IPS-15b (cell line): ENCODE measurements around the gene C20orf204.

Source experiments
- H3K27me3 ChIP-seq: one replicate; pipeline ENCODE4 v1.6.1; 2013; ENCODE audit warnings: low read length; ENCODE audit not compliant: control insufficient read depth, insufficient read depth
- H3K36me3 ChIP-seq: one replicate; pipeline ENCODE4 v1.6.1; 2013; ENCODE audit warnings: low read length; ENCODE audit not compliant: control insufficient read depth, insufficient read depth
- H3K4me1 ChIP-seq: one replicate; pipeline ENCODE4 v1.6.1; 2013; ENCODE audit warnings: mild to moderate bottlenecking, low read length; ENCODE audit not compliant: control insufficient read depth, insufficient read depth
- H3K4me3 ChIP-seq: one replicate; pipeline ENCODE4 v1.5.1; 2013; ENCODE audit warnings: low read depth, low read length
- H3K9ac ChIP-seq: one replicate; pipeline ENCODE4 v1.6.1; 2013; ENCODE audit warnings: low read depth, mild to moderate bottlenecking, low read length
- H3K9me3 ChIP-seq: one replicate; pipeline ENCODE4 v1.6.1; 2013; ENCODE audit warnings: mild to moderate bottlenecking, low read length; ENCODE audit not compliant: control insufficient read depth, insufficient read depth

Gene C20orf204

DNA sequence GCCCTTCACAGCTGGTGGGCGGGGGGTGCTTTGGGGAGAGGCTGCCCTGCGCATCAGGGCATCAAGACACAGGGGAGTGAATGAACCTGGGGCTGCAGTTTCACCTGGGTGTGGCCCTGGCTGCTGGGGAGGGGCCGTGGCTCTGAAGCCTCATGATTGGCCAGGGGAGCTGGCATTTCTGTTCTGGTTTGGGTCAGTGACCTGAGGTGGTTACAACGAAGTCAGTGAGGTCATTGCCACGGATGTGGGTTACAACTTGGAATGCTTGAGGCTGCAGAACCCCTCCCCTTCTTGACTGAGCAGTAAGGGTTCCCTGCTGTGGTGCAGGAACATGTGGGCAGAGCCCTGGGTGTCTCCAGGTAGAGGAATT is 30.0 kb downstream of the C20orf204 start:
- peaks cover 2% of the 10 kb centered on the region for H3K4me1 ChIP-seq

DNA sequence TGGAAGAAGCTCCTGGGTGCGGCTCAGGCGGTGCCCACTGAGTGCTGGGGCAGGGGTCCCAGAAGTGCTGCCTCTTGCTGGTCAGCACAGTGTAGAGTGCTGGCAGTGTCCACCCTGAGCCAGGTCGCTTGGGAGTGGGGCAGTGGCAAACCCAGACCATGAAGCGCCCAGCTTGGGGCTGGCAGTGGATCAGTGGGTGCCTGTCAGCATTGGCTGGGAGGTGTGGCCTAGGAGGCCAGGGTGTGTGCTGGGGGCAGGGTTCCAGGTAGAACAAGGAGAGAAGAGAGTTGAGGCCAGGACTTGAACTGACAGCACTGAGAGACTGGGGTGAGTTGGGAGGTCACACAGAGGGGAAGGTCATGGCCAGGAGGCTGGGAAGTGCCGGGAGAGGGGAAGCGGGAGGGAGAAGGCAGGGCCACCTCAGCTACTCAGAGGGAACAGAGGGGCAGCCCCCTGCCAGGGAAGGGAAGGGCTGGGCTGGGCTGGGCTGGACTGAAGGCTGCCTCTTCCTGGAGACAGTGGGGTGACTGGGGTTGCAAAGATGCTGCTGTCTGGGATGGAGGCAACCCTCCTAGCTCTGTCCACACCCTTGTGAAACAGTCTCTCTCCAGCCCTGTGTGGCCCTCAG is 31.1 kb downstream of the C20orf204 start:
- H3K9ac ChIP-seq: no peak overlapping the region

More for the DNA sequence above, 30.0 kb downstream of the C20orf204 start:
- Histone ChIP-seq H3K36me3 (peaks cover 6% of the 10 kb centered on the region), H3K9ac (no peak overlapping the region), H3K9me3 (no peaks in the 10 kb centered on the region), H3K4me3 (no peak overlapping the region), H3K27me3 (no peaks in the 10 kb centered on the region)

GRCh38 chr20:64067733-64068307 is 31.8 kb downstream of the C20orf204 start:
- no peaks in the 10 kb centered on the region for H3K27me3 ChIP-seq
- no peak overlapping the region for H3K4me3 ChIP-seq
- H3K4me1 ChIP-seq: peaks cover 2% of the 10 kb centered on the region
- H3K9me3 ChIP-seq: no peaks in the 10 kb centered on the region
- peaks cover 10% of the 10 kb centered on the region for H3K36me3 ChIP-seq
- no peak overlapping the region for H3K9ac ChIP-seq

More for the DNA sequence above, 31.1 kb downstream of the C20orf204 start:
- H3K4me1 ChIP-seq: peaks cover 2% of the 10 kb centered on the region
- no peak overlapping the region for H3K4me3 ChIP-seq
- H3K36me3 ChIP-seq: peaks cover 9% of the 10 kb centered on the region
- no peaks in the 10 kb centered on the region for H3K27me3 ChIP-seq
- H3K9me3 ChIP-seq: no peaks in the 10 kb centered on the region

DNA sequence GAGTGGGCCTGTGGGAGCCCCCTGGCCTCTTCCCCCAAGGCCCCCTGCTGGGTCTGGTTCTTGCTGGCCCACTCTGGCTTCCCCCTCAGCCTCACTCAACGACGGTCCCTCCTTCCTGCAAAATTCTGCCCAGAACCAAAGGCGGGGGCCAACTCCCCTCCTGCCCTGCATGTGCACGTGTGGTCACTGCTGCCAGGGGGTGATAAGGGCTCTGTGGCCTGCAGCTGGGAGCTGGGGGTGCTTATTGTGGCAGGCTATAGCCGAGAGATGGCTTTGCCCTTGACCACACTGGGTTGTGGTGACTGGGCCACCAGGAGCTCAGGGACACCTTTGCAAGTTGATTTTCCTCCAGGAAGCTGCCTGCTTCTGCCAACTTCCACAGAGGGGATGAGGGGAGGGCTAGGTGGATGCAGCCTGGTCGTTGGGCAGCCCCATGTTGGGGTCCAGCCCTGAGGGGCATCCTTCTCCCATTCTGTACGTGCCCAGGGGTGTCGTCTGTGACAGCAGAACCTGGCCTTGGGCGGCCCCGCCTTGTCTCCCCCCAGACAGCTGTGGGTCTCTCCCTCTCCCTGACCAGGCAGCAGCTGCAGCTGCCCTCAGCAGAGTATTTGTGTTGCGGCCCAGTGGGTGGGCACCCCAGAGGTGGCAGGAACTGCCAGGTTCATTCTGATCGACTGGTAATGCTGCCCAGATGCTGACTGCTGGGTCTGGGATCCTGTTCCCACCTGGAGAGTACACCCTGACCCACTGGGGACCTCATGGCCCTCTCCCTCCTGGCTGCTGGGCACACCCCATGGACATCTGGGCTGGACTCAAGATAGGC is 32.6 kb downstream of the C20orf204 start:
- H3K4me3 ChIP-seq: no peak overlapping the region
- no peaks in the 10 kb centered on the region for H3K9me3 ChIP-seq
- H3K4me1 ChIP-seq: peaks cover 2% of the 10 kb centered on the region
- peaks cover 14% of the 10 kb centered on the region for H3K36me3 ChIP-seq
- no peak overlapping the region for H3K9ac ChIP-seq
- H3K27me3 ChIP-seq: no peaks in the 10 kb centered on the region

DNA sequence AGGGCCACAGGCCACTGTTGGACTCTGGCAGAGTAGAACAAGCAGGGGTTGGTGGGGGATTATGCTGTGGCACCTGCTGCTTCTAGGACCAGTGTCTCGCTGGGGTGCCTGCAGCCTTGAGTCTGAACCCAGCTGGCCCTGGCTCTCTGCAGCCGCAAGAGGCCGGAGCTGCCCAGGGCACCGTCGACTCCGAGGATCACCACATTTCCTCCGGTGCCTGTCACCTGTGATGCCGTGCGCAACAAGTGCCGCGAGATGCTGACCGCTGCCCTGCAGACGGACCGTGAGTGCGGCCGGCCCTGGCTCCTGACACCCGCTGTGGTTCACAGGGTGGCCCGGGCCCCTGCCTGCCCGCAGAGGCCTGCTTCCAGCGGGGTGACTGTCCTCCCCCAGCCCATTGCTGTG is 33.2 kb downstream of the C20orf204 start:
- Histone ChIP-seq H3K27me3 (no peaks in the 10 kb centered on the region), H3K4me3 (no peak overlapping the region), H3K9me3 (no peaks in the 10 kb centered on the region), H3K4me1 (peaks cover 2% of the 10 kb centered on the region), H3K9ac (no peak overlapping the region), H3K36me3 (peaks cover 20% of the 10 kb centered on the region)

DNA sequence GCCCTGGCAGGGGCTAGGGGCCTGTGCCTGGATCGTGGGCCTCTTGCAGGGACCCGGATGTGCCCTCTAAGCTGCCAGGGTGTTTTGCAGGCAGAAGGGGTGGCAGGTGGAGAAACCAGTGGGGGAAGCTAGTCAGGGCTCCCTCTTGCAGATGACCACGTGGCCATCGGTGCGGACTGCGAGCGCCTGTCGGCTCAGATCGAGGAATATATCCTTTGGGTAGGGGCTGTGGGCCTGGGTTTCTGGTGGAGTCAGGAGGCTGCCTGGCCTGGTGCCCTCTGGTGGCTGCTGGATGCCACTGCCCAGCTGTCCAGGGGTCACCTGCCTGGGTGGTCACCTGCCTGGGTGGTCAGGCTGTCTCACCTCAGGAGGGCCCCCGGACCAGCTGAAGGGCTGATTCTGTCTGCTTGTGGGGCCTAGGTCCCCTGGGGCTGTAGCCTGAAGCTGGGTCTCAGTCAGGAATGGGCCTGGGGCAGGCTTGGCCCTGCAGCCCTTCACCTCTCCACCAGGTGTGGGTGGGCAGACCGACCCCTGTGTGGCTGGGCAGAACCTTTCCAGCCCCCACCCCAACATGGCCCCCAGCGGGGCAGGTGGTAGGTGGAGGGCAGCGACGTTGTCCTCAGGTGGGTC is 33.7 kb downstream of the C20orf204 start:
- Histone ChIP-seq H3K4me3 (no peak overlapping the region), H3K9me3 (no peaks in the 10 kb centered on the region), H3K27me3 (no peaks in the 10 kb centered on the region), H3K4me1 (peaks cover 2% of the 10 kb centered on the region), H3K9ac (no peak overlapping the region), H3K36me3 (peaks cover 21% of the 10 kb centered on the region)

DNA sequence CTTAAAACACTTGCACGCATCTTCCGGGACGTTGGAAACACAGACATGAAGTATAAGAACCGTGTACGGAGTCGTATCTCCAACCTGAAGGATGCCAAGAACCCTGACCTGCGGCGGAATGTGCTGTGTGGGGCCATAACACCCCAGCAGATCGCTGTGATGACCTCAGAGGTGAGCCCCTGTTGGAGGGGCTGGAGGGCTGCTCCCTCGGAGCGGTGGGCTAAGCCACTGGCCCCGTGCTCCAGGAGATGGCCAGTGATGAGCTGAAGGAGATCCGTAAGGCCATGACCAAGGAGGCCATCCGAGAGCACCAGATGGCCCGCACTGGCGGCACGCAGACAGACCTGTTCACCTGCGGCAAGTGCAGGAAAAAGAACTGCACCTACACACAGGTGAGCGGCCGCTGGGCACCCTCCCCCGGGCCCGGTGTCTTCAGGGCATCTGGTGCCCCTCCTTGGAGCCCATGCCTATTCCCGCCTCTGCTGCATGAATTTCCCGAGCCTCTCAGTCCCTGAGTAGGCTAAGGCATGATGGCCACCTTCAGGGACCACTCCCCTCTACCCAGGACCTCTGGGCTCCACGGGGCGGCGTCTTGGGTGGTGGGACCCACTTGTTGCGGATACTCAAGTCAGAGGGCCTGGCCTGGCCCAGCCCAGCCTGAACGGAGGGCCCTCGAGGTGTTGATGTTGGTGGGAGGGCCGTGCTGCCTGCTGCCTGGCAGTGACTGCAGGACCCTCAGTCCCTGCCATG is 34.4 kb downstream of the C20orf204 start:
- Histone ChIP-seq H3K9ac (no peak overlapping the region), H3K36me3 (peaks cover 21% of the 10 kb centered on the region), H3K4me1 (peaks cover 2% of the 10 kb centered on the region), H3K9me3 (no peaks in the 10 kb centered on the region), H3K4me3 (no peak overlapping the region), H3K27me3 (no peaks in the 10 kb centered on the region)

GRCh38 chr20:64071341-64072332 is 35.7 kb downstream of the C20orf204 start:
- H3K9ac ChIP-seq: no peak overlapping the region
- no peaks in the 10 kb centered on the region for H3K27me3 ChIP-seq
- no peak overlapping the region for H3K4me3 ChIP-seq
- H3K4me1 ChIP-seq: peaks cover 2% of the 10 kb centered on the region
- peaks cover 21% of the 10 kb centered on the region for H3K36me3 ChIP-seq
- H3K9me3 ChIP-seq: no peaks in the 10 kb centered on the region

- no peaks in the 10 kb centered on the region for H3K27me3 ChIP-seq
- peaks cover 2% of the 10 kb centered on the region for H3K4me1 ChIP-seq
- no peaks in the 10 kb centered on the region for H3K9me3 ChIP-seq
- H3K36me3 ChIP-seq: peaks cover 21% of the 10 kb centered on the region
- H3K4me3 ChIP-seq: no peak overlapping the region
- H3K9ac ChIP-seq: no peak overlapping the region
Measured at GRCh38 chr20:64072498-64073063, 36.6 kb downstream of the C20orf204 start.

DNA sequence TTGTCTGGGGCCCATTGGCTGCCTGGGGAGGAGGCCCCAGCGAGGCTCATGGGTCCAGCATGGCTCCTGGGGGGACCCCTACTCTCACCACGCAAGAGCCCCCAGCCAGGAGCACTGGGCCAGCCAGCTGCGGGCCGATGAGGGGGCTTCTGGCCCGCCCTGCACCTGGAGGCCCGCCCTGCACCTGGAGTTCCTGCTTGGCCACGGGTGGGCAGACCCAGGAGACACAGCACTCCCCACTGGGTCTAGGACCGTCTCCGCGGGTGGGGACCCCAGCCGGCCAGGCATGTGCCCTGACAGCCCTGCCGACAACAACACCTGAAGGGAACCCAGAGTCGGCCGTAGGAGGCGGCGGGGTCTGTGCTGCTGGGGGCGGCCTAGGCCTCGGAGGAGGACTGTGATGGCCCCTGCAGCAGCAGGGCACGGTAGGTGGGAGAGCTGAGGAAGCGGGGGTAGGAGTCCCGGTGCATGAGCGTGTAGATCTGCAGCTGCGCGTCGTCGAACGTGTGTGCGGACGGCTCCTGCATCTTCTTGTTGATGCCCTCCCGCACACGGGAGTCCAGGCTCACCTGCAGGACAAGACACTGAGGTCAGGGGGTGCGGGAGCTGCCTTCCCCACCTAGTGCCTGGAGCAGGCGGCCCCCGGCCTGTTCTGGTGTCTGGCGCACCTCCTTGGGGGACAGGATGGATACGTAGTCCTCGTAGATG is 37.6 kb downstream of the C20orf204 start:
- peaks cover 18% of the 10 kb centered on the region for H3K36me3 ChIP-seq
- H3K9ac ChIP-seq: no peak overlapping the region
- H3K4me1 ChIP-seq: no peaks in the 10 kb centered on the region

More for the DNA sequence above, 37.6 kb downstream of the C20orf204 start:
- H3K27me3 ChIP-seq: no peaks in the 10 kb centered on the region
- no peak overlapping the region for H3K4me3 ChIP-seq
- H3K9me3 ChIP-seq: no peaks in the 10 kb centered on the region
